Glomerular visceral epithelial cell (primary cell): ENCODE data around the gene NFATC2.

ENCODE experiments used
- DNase-seq: peaks from one replicate; pipeline ENCODE4 v3.0.0-alpha.2; 2016; ENCODE audit errors: extremely low spot score

The NFATC2 gene

GRCh38 chr20:51514249-51514648 is 28.3 kb downstream of the NFATC2 start:
- DNase-seq: no peak

GRCh38 chr20:51513545-51513944 is 29.0 kb downstream of the NFATC2 start:
- no peak for DNase-seq

- no peak for DNase-seq
These were observed 29.9 kb downstream of the NFATC2 start for GRCh38 chr20:51512645-51513044.

GRCh38 chr20:51511861-51512619 is 30.5 kb downstream of the NFATC2 start:
- DNase-seq: no peak

- no peak for DNase-seq
These were observed 31.4 kb downstream of the NFATC2 start for GRCh38 chr20:51510936-51511605.

GRCh38 chr20:51510169-51510568 is 32.4 kb downstream of the NFATC2 start:
- DNase-seq: no peak

- DNase-seq: no peak
These were observed 33.3 kb downstream of the NFATC2 start for GRCh38 chr20:51509208-51509607.

GRCh38 chr20:51508780-51509179 is 33.7 kb downstream of the NFATC2 start:
- DNase-seq: no peak

GRCh38 chr20:51508158-51508557 is 34.4 kb downstream of the NFATC2 start:
- no peak for DNase-seq

- no peak for DNase-seq
These were observed 35.1 kb downstream of the NFATC2 start for GRCh38 chr20:51507216-51508036.

- no peak for DNase-seq
These were observed 35.8 kb downstream of the NFATC2 start for GRCh38 chr20:51506527-51507215.

- no peak for DNase-seq
These were observed 37.0 kb downstream of the NFATC2 start for GRCh38 chr20:51505566-51505965.

GRCh38 chr20:51503376-51503775 is 39.1 kb downstream of the NFATC2 start:
- DNase-seq: no peak

- no peak for DNase-seq
These were observed 41.6 kb downstream of the NFATC2 start for GRCh38 chr20:51500936-51501335.

- no peak for DNase-seq
These were observed 42.2 kb downstream of the NFATC2 start for GRCh38 chr20:51500311-51500710.

- no peak for DNase-seq
These were observed 43.6 kb downstream of the NFATC2 start for GRCh38 chr20:51498765-51499540.

- no peak for DNase-seq
These were observed 44.7 kb downstream of the NFATC2 start for GRCh38 chr20:51497542-51498467.

- DNase-seq: no peak
These were observed 45.6 kb downstream of the NFATC2 start for GRCh38 chr20:51496964-51497363.

GRCh38 chr20:51495921-51496545 is 46.5 kb downstream of the NFATC2 start:
- DNase-seq: no peak

- DNase-seq: no peak
These were observed 47.2 kb downstream of the NFATC2 start for GRCh38 chr20:51495291-51495690.
